Ectodermal cell (in vitro differentiated cells): ENCODE results near the gene SLC15A3.
"Not testable (repeated sequence)": the region's sequence is repeated elsewhere in the genome, so short reads cannot be mapped to it uniquely, and the experiment has no call there.

ENCODE experiments used
- H3K27ac ChIP-seq: 2 replicates; pipeline ENCODE4 v1.7.0; 2013; ENCODE audit warnings: mild to moderate bottlenecking, low read depth, low read length; ENCODE audit not compliant: insufficient read depth, poor library complexity, severe bottlenecking
- H3K27me3 ChIP-seq: 2 replicates; pipeline ENCODE4 v1.7.0; 2013; ENCODE audit warnings: mild to moderate bottlenecking, low read length; ENCODE audit not compliant: insufficient read depth, control insufficient read depth, poor library complexity, severe bottlenecking
- H3K36me3 ChIP-seq: one replicate; pipeline ENCODE4 v1.7.0; 2013; ENCODE audit warnings: low read length; ENCODE audit not compliant: control insufficient read depth, insufficient read depth
- H3K4me1 ChIP-seq: one replicate; pipeline ENCODE4 v1.7.0; 2013; ENCODE audit warnings: low read length; ENCODE audit not compliant: control insufficient read depth, insufficient read depth
- H3K4me3 ChIP-seq: 2 replicates; pipeline ENCODE4 v1.7.0; 2013; ENCODE audit warnings: low read depth, low read length, control low read depth; ENCODE audit not compliant: insufficient read depth
- H3K9me3 ChIP-seq: 2 replicates; pipeline ENCODE4 v1.7.0; 2013; ENCODE audit warnings: mild to moderate bottlenecking, low read length, moderate library complexity; ENCODE audit not compliant: control insufficient read depth
- WGBS, 2 experiments: methylation state at CpG; one replicate each; pipeline ENCODE4 v1.1.7; 2013; ENCODE audit warnings: missing lambda C conversion rate in 2 of 2; 5-methylcytosine and 5-hydroxymethylcytosine counted together

The SLC15A3 gene

DNA sequence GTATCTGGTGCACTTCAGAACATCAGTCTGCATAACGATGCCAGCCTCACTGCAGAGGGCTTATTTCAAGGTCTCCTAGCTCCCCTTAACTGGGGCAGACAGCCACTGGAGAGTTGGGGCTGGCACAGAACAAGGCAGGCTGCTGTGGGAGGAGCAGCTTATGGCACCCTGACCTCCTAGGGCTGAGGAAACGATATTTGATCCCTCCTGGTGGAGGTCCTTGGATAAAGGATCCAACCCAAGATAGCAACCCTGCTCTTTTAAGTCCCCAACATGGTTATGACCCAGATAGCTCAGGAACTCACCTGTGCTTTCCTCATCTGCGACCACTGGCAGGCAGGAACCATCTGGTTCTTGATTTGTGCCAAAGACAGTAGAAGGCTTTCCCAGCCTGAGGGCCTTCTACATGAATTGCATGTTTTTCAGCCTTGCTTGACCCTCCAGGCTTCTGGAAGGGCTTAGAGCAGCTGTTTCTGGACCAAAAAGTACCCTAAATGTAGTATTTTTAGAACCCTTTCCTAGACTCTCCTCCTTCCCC lies 35.2 kb downstream of the SLC15A3 start:
- Histone ChIP-seq H3K9me3 (no peaks in the 10 kb centered on the region), H3K4me3 (no peak overlapping the region), H3K4me1 (peaks cover 19% of the 10 kb centered on the region), H3K27ac (no peak overlapping the region), H3K36me3 (peaks cover 16% of the 10 kb centered on the region), H3K27me3 (no peaks in the 10 kb centered on the region)
- 84 to 91% methylated on average over 3 of the region's 3 CpGs for WGBS, 2 experiments

DNA sequence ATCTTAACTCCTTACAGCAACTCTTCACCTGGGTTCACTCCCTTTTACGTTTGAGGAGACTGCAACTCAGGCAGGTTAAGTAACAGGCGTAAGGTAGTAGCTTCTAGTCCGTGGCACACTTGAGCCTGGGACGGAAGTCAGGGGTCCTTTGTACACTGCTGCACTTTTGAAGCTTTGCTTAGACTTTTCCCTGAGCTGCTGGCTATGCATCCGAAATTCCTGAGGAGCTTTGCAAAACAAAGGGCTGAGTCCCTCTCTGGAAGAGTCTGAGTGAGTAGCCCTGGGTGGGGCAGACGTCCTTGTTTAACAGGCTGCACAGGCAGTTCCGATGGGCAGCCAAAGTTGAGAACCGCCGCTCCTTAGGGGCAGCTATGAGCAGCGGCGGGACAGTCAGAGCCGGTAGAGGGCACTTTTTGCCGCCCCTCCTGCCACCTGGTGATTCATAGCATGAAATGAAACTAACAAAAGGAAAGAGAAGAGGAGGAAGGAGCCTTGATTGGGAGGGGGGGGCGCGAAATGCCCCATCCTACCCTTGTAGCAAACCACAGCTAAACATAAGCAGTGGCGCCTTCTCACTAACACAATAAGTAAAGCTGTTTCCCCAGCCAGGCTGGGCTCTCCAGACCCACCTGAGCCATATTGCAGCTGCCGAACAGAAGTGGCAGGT lies 36.6 kb downstream of the SLC15A3 start:
- WGBS, 2 experiments = 7 to 9% methylated on average over 15 to 17 of the region's 17 CpGs
- Histone ChIP-seq H3K9me3 (no peaks in the 10 kb centered on the region), H3K27ac (peak overlapping the region; percentile 91)

GRCh38 chr11:60914633-60915247 lies 37.2 kb downstream of the SLC15A3 start:
- Histone ChIP-seq H3K27me3 (peaks cover 5% of the 10 kb centered on the region), H3K4me1 (peaks cover 19% of the 10 kb centered on the region), H3K4me3 (peak overlapping the region; percentile 79), H3K9me3 (no peaks in the 10 kb centered on the region), H3K36me3 (peaks cover 3% of the 10 kb centered on the region), H3K27ac (peak overlapping the region; percentile 91)
- WGBS, 2 experiments = 2 to 5% methylated on average over 27 to 31 of the region's 31 CpGs

More for the DNA sequence above, 36.6 kb downstream of the SLC15A3 start:
- H3K36me3 ChIP-seq = peaks cover 8% of the 10 kb centered on the region
- peak overlapping the region; percentile 79 for H3K4me3 ChIP-seq
- H3K4me1 ChIP-seq = peaks cover 19% of the 10 kb centered on the region
- H3K27me3 ChIP-seq = no peaks in the 10 kb centered on the region

- WGBS, 2 experiments = 1% methylated on average over 70 of the region's 70 CpGs
- Histone ChIP-seq H3K4me1 (peaks cover 19% of the 10 kb centered on the region), H3K36me3 (no peaks in the 10 kb centered on the region), H3K4me3 (peak within 1 kb of the TSS; percentile 79), H3K9me3 (no peaks in the 10 kb centered on the region), H3K27ac (peak within 1 kb of the TSS; percentile 91), H3K27me3 (peaks cover 11% of the 10 kb centered on the region)
Measured at GRCh38 chr11:60913793-60914632, 38.0 kb downstream of the SLC15A3 start, which contains the start of gene TMEM109. Gene TMEM109 (plus strand): TSS chr11:60914158. CDS start chr11:60919694, 5,536 bp downstream.

DNA sequence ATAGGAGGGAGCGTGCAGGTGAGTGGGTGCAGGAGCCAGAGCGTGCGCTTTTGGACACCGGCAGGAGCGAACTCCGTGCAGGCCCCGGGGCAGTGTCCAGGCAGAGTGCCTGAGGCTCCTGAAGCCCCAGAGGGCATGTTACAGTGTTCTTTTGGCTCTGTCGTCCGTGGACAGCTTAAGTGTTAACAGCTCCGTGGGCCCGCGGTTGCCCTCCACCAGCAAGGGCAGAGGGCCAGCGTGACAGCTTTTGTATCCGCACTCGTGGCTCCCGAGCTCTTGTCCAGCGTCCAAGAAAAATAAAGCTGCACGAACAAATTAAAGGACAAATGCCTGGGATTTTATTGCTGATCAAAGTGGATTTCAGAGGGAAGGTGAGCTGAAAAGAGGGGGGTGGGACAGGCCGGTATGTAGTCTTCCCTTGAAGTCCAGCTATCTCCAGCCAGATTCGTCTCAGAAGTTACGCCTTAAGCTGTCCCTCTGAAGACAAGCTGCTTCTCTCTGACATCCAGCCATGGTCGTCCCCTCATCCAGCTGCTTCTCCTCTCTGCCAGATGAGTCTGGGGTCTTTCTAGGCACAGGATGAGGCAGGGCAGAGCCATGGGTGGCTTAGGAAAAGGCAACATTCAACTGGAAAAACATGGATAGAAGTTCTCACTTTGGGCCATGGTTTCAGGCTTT lies 39.0 kb downstream of the SLC15A3 start:
- peaks cover 19% of the 10 kb centered on the region for H3K4me1 ChIP-seq
- H3K4me3 ChIP-seq = peak overlapping the region; percentile 79
- H3K9me3 ChIP-seq = no peaks in the 10 kb centered on the region
- peak overlapping the region; percentile 91 for H3K27ac ChIP-seq
- H3K36me3 ChIP-seq = no peaks in the 10 kb centered on the region
- WGBS, 2 experiments = 92 to 94% methylated on average over 22 of the region's 22 CpGs
- H3K27me3 ChIP-seq = peaks cover 22% of the 10 kb centered on the region

DNA sequence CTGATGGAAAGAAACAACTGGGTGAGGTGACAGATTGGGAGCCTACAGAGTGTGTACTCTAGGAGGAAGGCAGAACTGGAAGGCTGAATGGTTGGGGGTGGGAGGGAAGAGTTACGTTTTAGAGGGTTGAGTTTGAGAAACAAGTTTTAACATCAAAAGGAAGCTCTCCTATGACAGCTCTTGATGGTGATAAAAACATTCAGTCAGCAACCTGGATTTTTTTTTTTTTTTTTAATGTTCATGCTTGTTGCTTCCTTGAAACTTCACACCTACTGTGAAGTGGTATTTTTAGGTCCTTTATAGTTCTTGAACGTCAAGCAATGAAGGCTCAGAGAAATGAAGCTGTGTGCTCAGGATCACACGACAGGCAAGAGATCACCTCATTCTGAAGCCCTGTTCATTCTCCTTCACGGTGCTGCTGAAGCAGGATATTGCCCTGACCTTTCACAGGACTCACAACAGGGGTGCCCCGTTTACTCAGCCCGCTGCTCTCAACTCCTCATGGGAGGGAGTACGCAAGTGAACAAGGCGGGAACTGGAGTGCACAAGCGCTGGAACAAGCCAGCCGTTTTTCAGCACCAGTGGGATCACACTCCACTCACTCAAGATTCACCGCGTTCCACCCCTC lies 39.6 kb downstream of the SLC15A3 start:
- no peaks in the 10 kb centered on the region for H3K9me3 ChIP-seq
- no peak overlapping the region for H3K4me3 ChIP-seq
- peaks cover 19% of the 10 kb centered on the region for H3K4me1 ChIP-seq
- H3K27me3 ChIP-seq = peaks cover 28% of the 10 kb centered on the region
- no peak overlapping the region for H3K27ac ChIP-seq
- no peaks in the 10 kb centered on the region for H3K36me3 ChIP-seq
- WGBS, 2 experiments = 78 to 81% methylated on average over 12 of the region's 12 CpGs

GRCh38 chr11:60910711-60911380 lies 41.1 kb downstream of the SLC15A3 start:
- H3K27me3 ChIP-seq = peaks cover 28% of the 10 kb centered on the region
- 77 to 81% methylated on average over 5 of the region's 5 CpGs for whole genome bisulfite sequencing, 2 experiments
- no peak overlapping the region for H3K27ac ChIP-seq
- no peaks in the 10 kb centered on the region for H3K36me3 ChIP-seq
- H3K4me1 ChIP-seq = peaks cover 17% of the 10 kb centered on the region
- H3K9me3 ChIP-seq = no peaks in the 10 kb centered on the region
- H3K4me3 ChIP-seq = no peak overlapping the region

DNA sequence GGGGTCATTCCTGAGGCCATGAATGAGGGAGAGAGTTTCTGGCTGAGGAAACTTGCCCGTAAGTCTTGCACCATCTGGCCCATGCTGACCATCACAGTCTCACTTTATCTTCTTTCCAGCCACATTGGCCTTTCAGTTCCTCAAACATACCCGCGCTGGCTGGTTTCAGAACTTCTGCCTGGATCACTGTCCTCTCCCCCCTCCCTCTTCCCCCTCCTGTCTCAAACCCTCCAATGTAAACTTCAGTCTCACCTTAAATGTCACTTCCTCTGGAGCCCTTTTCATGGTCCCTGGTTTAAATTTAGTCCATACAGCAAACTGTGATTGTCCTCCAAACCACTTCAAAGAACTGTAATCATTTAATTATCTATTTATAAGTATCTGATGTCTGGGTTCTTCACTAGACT lies 41.7 kb downstream of the SLC15A3 start:
- H3K9me3 ChIP-seq = no peaks in the 10 kb centered on the region
- H3K36me3 ChIP-seq = no peaks in the 10 kb centered on the region
- 60 to 63% methylated on average over 3 of the region's 3 CpGs for WGBS, 2 experiments
- no peak overlapping the region for H3K27ac ChIP-seq
- H3K27me3 ChIP-seq = peaks cover 28% of the 10 kb centered on the region
- no peak overlapping the region for H3K4me3 ChIP-seq
- H3K4me1 ChIP-seq = peaks cover 14% of the 10 kb centered on the region

DNA sequence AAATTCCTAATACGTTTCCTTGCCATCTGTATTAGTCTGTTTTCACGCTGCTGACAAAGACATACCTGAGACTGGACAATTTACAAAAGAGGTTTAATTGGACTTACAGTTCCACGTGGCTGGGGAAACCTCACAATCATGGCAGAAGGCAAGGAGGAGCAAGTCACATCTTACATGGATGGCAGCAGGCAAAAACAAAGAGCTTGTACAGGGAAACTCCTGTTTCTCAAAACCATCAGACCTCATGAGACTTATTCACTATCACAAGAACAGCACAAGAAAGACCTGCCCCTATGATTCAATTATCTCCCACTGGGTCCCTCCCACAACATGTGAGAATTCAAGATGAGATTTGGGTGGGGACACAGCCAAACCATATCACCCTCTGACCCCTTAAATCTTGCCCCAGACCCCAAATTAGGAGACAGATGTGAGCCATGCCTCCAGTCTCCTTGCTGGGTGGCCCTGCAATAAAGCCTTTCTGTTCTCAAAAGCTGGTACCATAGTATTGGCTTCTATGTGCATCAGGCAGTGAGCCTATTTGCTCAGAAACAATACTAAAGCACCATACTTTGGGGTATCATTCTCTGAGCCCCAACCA lies 42.2 kb downstream of the SLC15A3 start:
- H3K9me3 ChIP-seq, H3K36me3 ChIP-seq, H3K4me3 ChIP-seq, H3K27ac ChIP-seq: not testable (repeated sequence)
- Histone ChIP-seq H3K27me3 (peaks cover 28% of the 10 kb centered on the region), H3K4me1 (peaks cover 17% of the 10 kb centered on the region)
- 57% methylated on average over 3 of the region's 3 CpGs for WGBS, 2 experiments
